Caco-2 (cell line): ENCODE results near the gene SPRN. TPM values are rescaled to one million over a fixed set of nuclear protein-coding genes. Genes with fewer than 3 reads are reported as not detected.
"Not testable (repeated sequence)": the region's sequence is repeated elsewhere in the genome, so short reads cannot be mapped to it uniquely, and the experiment has no call there.

Experiments
- BruUV-seq: library from RNA; stranded (reverse); fragments of 400-500 nt; replicated peaks from 2 replicates; lab custom pipeline; 2021; lab: Mats Ljungman, UMichigan
- CTCF ChIA-PET: fragments of 300-600 bp; sonication (Branson Sonifier 250); formaldehyde crosslinking; loops from one replicate; lab custom pipeline; 2022; ENCODE audit warnings: antibody characterized with exemption; lab: Charles Lee
- POLR2A ChIA-PET: fragments of 300-600 bp; sonication (Branson Sonifier 250); formaldehyde crosslinking; loops from one replicate; lab custom pipeline; 2022; ENCODE audit warnings: antibody characterized with exemption; lab: Charles Lee
- DNase-seq, 2 experiments: peaks; one replicate each; pipeline versions ENCODE4 v3.0.0 to v3.0.0-alpha.2; 2020 to 2022
- H3K27me3 ChIP-seq: replicated peaks from 2 replicates; pipeline ENCODE4 v1.6.0; 2011; ENCODE audit warnings: low read length; ENCODE audit not compliant: control insufficient read depth, insufficient read depth
- H3K36me3 ChIP-seq: 2 replicates; pipeline ENCODE4 v1.5.1; 2011; ENCODE audit warnings: low read length; ENCODE audit not compliant: control insufficient read depth, insufficient read depth
- H3K4me1 ChIP-seq: fragments of 250-450 bp; sonication (Bioruptor Pico); 2 replicates; pipeline ENCODE4 v1.5.1; 2020; ENCODE audit warnings: mild to moderate bottlenecking
- H3K4me3 ChIP-seq: 2 replicates; pipeline ENCODE4 v1.5.1; 2011; ENCODE audit warnings: low read depth, mild to moderate bottlenecking, control low read depth, low read length
- H3K9me3 ChIP-seq: fragments of 250-450 bp; sonication (Bioruptor Pico); 2 replicates; pipeline ENCODE4 v1.5.1; 2020; ENCODE audit warnings: mild to moderate bottlenecking, moderate library complexity
- H3K27ac Mint-ChIP-seq: one replicate; pipeline ENCODE4 v1.8.0; 2022; ENCODE audit warnings: mixed read lengths; ENCODE audit not compliant: unreplicated experiment
- H3K27me3 Mint-ChIP-seq: one replicate; pipeline ENCODE4 v1.8.0; 2022; ENCODE audit warnings: mixed read lengths; ENCODE audit not compliant: insufficient read depth, unreplicated experiment
- H3K36me3 Mint-ChIP-seq: one replicate; pipeline ENCODE4 v1.8.0; 2022; ENCODE audit warnings: mild to moderate bottlenecking, mixed read lengths; ENCODE audit not compliant: insufficient read depth, unreplicated experiment
- H3K4me1 Mint-ChIP-seq: one replicate; pipeline ENCODE4 v1.8.0; 2022; ENCODE audit warnings: low read depth, mixed read lengths; ENCODE audit not compliant: unreplicated experiment
- H3K4me3 Mint-ChIP-seq: one replicate; pipeline ENCODE4 v1.8.0; 2022; ENCODE audit warnings: mild to moderate bottlenecking, moderate library complexity, mixed read lengths; ENCODE audit not compliant: unreplicated experiment
- H3K9me3 Mint-ChIP-seq: one replicate; pipeline ENCODE4 v1.8.0; 2022; ENCODE audit warnings: mixed read lengths; ENCODE audit not compliant: unreplicated experiment
- CTCF ChIP-seq, 2 experiments: fragments of 200-600 bp in 1 of 2; IDR thresholded peaks; 1 replicate in 1 of 2; 2 replicates in 1 of 2; pipeline versions ENCODE4 v1.5.1 to v1.8.0; 2011 to 2022; ENCODE audit warnings: antibody characterized with exemption in 1 of 2, control low read depth in 1 of 2, inconsistent platforms in 1 of 2, low read depth in 1 of 2, low read length in 1 of 2, mild to moderate bottlenecking in 1 of 2, moderate library complexity in 1 of 2; ENCODE audit not compliant: insufficient read depth in 1 of 2, severe bottlenecking in 1 of 2, unreplicated experiment in 1 of 2
- intact Hi-C: fragments of 100-400 bp; cut with micrococcal nuclease; formaldehyde crosslinking; loops from one replicate; pipeline ENCODE4 v1.10.0; 2022; ENCODE audit not compliant: unreplicated experiment
- total RNA-seq: library from RNA; stranded (reverse); gene quantifications from 2 replicates; pipeline ENCODE4 v1.2.3, GENCODE V29; 2022

Gene SPRN
- total RNA-seq, 1 experiment from 2014 or later = not detected

- H3K9me3 Mint-ChIP-seq, H3K36me3 ChIP-seq, H3K9me3 ChIP-seq, DNase-seq, H3K27me3 Mint-ChIP-seq, H3K4me3 Mint-ChIP-seq, CTCF ChIA-PET, H3K36me3 Mint-ChIP-seq, H3K27me3 ChIP-seq, POLR2A ChIA-PET, intact Hi-C loops, H3K4me3 ChIP-seq, H3K4me1 ChIP-seq, BruUV-seq, H3K4me1 Mint-ChIP-seq, H3K27ac Mint-ChIP-seq: not testable (repeated sequence)
Measured at GRCh38 chr10:133431888-133432613, 7.6 kb upstream of the SPRN start.

DNA sequence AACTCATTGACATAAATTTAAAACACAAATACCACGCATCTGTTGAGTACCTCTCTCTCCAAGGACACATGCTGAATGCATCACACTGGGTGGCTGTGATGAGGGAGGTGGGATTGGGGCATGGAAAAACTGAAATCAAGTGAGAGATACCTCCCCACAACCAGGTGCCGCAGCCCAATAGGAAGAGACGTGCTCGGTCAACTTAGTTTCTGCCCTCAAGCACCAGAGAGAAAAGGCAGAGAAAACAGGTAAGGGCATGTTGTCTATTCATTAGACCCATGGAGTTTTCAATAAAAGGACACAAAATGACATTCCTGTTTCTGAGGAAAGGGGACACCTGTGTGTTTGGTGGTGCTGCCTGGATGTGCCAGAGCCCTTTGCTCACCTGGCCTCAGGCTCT lies 5.1 kb upstream of the SPRN start:
- H3K4me1 Mint-ChIP-seq, POLR2A ChIA-PET: not testable (repeated sequence)

GRCh38 chr10:133424102-133424501 lies 323 bp downstream of the SPRN start:
- H3K36me3 Mint-ChIP-seq = peaks cover 47% of the 10 kb centered on the region
- H3K27ac Mint-ChIP-seq, DNase-seq, H3K4me1 Mint-ChIP-seq, H3K27me3 ChIP-seq, H3K9me3 Mint-ChIP-seq, H3K27me3 Mint-ChIP-seq, intact Hi-C loops, POLR2A ChIA-PET, H3K4me3 Mint-ChIP-seq, H3K9me3 ChIP-seq, H3K4me1 ChIP-seq, H3K4me3 ChIP-seq, H3K36me3 ChIP-seq, CTCF ChIA-PET, BruUV-seq: not testable (repeated sequence)

More for the DNA sequence above, 5.1 kb upstream of the SPRN start:
- CTCF ChIA-PET, H3K4me3 Mint-ChIP-seq, H3K27me3 Mint-ChIP-seq, H3K4me1 ChIP-seq, H3K9me3 ChIP-seq, DNase-seq, H3K27me3 ChIP-seq, H3K36me3 ChIP-seq, intact Hi-C loops, H3K9me3 Mint-ChIP-seq, H3K27ac Mint-ChIP-seq, H3K4me3 ChIP-seq, BruUV-seq, H3K36me3 Mint-ChIP-seq: not testable (repeated sequence)

GRCh38 chr10:133422807-133423771 lies 1.3 kb downstream of the SPRN start:
- no peak for TF ChIP-seq CTCF (IDR thresholded peaks at IDR 0.05; ENCODE audit: insufficient read depth in 1 of 2, low read depth in 1 of 2, low read length in 1 of 2, severe bottlenecking in 1 of 2, unreplicated experiment in 1 of 2)
- Histone ChIP-seq H3K4me1 (peaks cover 5% of the 10 kb centered on the region; the same call in 1 of the 2 replicates), H3K36me3 (peaks cover 1% of the 10 kb centered on the region), H3K9me3 (no peaks in the 10 kb centered on the region), H3K4me3 (peak overlapping the region; percentile 22), H3K27me3 (no peaks in the 10 kb centered on the region)
- H3K4me1 Mint-ChIP-seq = no peaks in the 10 kb centered on the region
- no peaks in the 10 kb centered on the region for H3K9me3 Mint-ChIP-seq
- H3K4me3 Mint-ChIP-seq = peak overlapping the region; percentile 61
- no TSS peak for BruUV-seq
- DNase-seq = no peak
- intact Hi-C loops = no loop called here
- H3K27me3 Mint-ChIP-seq = no peaks in the 10 kb centered on the region
- H3K36me3 Mint-ChIP-seq = peaks cover 56% of the 10 kb centered on the region
- H3K27ac Mint-ChIP-seq = no peak overlapping the region
- POLR2A ChIA-PET = no interaction called here
- CTCF ChIA-PET = no interaction called here
